GM12864 (cell line): ENCODE measurements around the gene PIGN.

Experiments used
- DNase-seq: peaks from one replicate; pipeline ENCODE4 v3.0.0-alpha.2; 2011; ENCODE audit warnings: low read depth
- H3K4me3 ChIP-seq: 2 replicates; pipeline ENCODE4 v1.5.1; 2011; ENCODE audit warnings: mild to moderate bottlenecking, low read depth, low read length, control low read depth
- TF ChIP-seq, protein P1 (sequence below): IDR thresholded peaks from 2 replicates; pipeline ENCODE4 v1.5.1; 2011; ENCODE audit warnings: low read depth, mild to moderate bottlenecking, moderate library complexity, low read length, control low read depth, inconsistent platforms; ENCODE audit errors: missing control alignments

The PIGN gene

DNA sequence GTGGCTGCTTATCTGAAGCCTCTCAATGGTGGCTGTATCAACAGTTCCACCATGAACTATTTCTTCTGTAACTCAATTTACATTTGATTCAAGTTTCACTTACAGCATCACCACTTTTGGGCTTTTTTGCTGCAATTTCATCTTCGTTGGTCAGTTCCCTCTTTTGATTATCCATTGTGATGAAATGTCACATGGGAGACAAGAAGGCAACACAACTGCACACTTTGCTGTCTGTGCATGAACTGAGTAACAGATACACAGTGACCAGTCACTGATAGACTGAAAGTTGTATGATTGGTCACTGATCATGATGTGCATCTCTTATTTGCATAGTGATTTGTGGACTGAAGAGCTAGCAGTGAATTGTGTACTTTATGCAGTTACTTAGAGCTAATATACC, 163.3 kb downstream of the PIGN start:
- no peak for DNase-seq
- H3K4me3 ChIP-seq: no peak overlapping the region
- TF ChIP-seq, protein P1, sequence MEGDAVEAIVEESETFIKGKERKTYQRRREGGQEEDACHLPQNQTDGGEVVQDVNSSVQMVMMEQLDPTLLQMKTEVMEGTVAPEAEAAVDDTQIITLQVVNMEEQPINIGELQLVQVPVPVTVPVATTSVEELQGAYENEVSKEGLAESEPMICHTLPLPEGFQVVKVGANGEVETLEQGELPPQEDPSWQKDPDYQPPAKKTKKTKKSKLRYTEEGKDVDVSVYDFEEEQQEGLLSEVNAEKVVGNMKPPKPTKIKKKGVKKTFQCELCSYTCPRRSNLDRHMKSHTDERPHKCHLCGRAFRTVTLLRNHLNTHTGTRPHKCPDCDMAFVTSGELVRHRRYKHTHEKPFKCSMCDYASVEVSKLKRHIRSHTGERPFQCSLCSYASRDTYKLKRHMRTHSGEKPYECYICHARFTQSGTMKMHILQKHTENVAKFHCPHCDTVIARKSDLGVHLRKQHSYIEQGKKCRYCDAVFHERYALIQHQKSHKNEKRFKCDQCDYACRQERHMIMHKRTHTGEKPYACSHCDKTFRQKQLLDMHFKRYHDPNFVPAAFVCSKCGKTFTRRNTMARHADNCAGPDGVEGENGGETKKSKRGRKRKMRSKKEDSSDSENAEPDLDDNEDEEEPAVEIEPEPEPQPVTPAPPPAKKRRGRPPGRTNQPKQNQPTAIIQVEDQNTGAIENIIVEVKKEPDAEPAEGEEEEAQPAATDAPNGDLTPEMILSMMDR: no peak

GRCh38 chr18:62018759-62019041, 168.2 kb downstream of the PIGN start:
- TF ChIP-seq, protein P1: no peak
- DNase-seq: no peak

GRCh38 chr18:62018034-62018758, 168.7 kb downstream of the PIGN start:
- DNase-seq: no peak

More at GRCh38 chr18:62018759-62019041, 168.2 kb downstream of the PIGN start:
- no peak overlapping the region for H3K4me3 ChIP-seq

GRCh38 chr18:62017618-62018017, 169.2 kb downstream of the PIGN start:
- H3K4me3 ChIP-seq: no peak overlapping the region
- TF ChIP-seq, protein P1: no peak
- no peak for DNase-seq

More at GRCh38 chr18:62018034-62018758, 168.7 kb downstream of the PIGN start:
- TF ChIP-seq, protein P1: no peak
- no peak overlapping the region for H3K4me3 ChIP-seq

GRCh38 chr18:62011416-62011815, 175.4 kb downstream of the PIGN start:
- H3K4me3 ChIP-seq: no peak overlapping the region
- DNase-seq: no peak
- TF ChIP-seq, protein P1: no peak

GRCh38 chr18:62009521-62009920, 177.3 kb downstream of the PIGN start:
- DNase-seq: no peak
- no peak overlapping the region for H3K4me3 ChIP-seq
- TF ChIP-seq, protein P1: no peak

- TF ChIP-seq, protein P1: no peak
- H3K4me3 ChIP-seq: no peak overlapping the region
- no peak for DNase-seq
Measured at GRCh38 chr18:62001396-62001795, 185.5 kb downstream of the PIGN start.
